HG03457 (cell line): ENCODE results near the gene TMEM95.

ENCODE experiments used
- ATAC-seq: cut with Tn5 transposase; IDR thresholded peaks from one replicate; pipeline ENCODE4 v1.9.1; 2021; ENCODE audit warnings: moderate number of reproducible peaks; ENCODE audit not compliant: unreplicated experiment

Gene TMEM95

GRCh38 chr17:7374353-7374752 lies 19.4 kb downstream of the TMEM95 start:
- no peak for ATAC-seq

DNA sequence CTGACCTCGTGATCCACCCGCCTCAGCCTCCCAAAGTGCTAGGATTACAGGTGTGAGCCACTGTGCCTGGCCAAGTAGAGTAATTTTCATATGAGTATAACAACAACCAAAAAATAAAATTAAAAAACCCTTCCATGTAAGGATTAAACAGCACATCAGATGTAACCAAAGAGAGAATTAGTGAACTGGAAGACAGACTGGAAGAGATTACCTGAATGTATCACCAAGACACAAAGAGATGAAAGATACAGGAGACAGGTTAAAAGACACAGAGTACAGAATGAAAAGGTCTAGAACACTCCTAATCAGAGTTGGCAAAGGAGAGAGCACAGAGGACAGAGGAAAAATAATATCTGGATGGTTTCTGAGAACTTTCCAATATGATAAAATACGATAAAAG lies 24.2 kb downstream of the TMEM95 start:
- no peak for ATAC-seq

DNA sequence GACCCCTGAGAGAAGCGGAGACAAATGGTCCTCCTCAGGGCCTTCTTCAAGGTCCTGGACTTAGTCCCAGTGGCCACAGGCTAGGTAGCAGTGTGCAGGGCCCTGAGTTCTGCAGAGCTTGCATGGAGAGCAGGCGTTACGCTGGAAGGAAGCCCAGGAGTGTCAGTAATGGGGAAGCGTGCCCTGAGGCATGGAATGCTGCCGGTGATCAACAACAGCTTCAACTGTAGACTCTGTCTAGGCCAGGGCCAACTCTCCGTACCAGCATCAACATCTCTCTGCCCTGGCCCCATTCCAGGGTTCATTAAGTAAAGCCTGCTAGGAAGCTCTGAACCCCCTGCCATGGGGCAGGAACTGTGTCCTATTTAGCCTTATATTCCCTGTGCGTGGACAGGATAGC lies 25.4 kb downstream of the TMEM95 start:
- ATAC-seq: no peak

- no peak for ATAC-seq
These were observed 26.1 kb downstream of the TMEM95 start, which contains the start of gene TNK1 for GRCh38 chr17:7380855-7381683. TSS of gene TNK1 (plus strand) at chr17:7381089. CDS start at chr17:7382927, 1,838 bp downstream.

GRCh38 chr17:7382901-7383300 lies 27.9 kb downstream of the TMEM95 start:
- ATAC-seq: no peak

- no peak for ATAC-seq
These were observed 28.4 kb downstream of the TMEM95 start for GRCh38 chr17:7383371-7383741.

DNA sequence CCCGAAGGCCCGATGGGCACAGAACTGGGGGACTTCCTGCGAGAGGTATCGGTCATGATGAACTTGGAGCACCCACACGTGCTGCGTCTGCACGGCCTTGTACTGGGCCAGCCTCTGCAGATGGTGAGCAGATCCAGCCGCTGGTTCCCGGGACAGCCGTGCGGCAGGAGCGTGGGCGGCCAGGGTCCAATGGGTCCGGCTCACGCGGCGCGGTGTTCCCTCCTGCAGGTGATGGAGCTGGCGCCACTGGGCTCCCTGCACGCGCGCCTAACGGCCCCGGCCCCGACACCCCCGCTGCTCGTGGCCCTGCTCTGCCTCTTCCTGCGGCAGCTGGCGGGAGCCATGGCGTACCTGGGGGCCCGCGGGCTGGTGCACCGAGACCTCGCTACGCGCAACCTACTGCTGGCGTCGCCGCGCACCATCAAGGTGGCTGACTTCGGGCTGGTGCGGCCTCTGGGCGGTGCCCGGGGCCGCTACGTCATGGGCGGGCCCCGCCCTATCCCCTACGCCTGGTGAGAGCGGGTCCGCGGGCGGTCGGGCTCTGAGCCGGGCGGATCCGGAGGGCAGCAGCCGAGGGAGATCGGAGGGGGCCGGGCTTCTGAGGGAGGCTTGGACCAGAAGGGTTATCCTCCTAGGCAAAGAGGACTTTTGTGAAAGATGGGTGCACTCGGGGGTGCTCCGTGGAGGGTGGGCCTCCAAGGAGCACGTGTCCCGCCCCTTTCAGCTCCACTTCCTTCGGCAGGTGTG lies 29.0 kb downstream of the TMEM95 start:
- no peak for ATAC-seq

- no peak for ATAC-seq
These were observed 29.6 kb downstream of the TMEM95 start for GRCh38 chr17:7384489-7385081.

DNA sequence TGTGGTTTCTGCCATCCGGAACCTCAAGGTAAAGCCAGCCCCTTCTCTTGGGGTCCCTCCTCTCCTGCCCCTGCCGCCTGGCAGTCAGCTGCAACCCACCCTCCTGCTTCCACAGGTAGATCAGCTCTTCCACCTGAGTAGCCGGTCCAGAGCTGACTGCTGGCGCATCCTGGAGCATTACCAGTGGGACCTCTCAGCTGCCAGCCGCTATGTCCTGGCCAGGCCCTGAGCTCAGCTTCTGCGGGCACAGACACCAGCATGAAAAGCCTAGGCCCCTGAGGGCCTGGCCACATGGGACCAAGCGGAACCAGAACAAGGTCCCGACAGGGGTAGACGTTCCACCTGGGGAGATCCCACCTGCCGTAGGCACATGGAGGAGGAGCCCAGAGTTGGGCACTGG lies 33.9 kb downstream of the TMEM95 start:
- ATAC-seq: no peak

DNA sequence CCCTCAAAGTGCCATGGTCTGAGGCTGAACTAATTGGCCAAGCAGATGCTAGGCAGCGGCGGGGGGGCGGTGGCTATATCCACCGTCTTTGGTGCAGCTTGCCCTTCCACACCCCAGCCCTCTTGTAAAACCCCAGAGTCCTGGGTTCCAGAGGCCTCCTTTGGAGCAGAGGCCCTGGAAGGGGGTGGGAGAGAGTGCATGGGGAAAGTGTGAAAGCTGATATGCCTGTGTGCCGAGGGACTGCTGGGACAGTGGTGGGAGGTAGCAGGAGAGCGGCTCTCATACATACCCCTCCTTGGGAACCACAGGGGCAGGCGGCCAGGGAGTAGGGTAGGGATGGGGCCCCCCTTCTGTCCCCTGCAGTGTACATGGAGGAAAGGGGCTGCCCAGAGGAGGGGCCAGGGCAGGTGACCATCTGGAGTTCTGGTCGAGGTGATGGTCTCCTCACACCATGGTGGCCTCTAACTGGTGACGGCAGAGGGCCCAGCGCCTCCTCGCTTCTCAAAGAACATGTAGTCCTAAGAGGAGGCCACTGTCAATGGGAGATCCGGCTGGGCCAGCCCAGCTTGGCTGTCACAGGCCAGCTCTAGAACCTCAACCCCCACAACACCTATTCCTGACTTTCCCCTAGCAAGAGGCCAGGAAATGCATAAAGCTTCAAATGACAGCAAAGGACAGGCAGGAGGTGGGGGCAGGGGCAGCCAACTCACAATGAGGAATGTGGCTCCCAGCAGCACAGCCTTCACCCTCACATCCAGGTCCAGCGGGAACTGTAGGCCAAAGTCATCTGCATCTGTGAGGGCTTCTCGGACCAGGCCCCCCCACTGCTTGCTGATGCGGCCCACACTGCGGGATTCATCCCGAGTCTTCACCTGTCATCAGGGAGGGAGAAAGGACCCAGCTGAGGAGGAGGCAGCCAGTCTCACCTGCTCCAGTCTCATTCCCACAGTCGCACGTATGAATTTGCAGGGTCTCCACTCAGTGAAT lies 35.3 kb downstream of the TMEM95 start:
- no peak for ATAC-seq

- ATAC-seq: no peak
These were observed 36.4 kb downstream of the TMEM95 start for GRCh38 chr17:7391307-7391706.

DNA sequence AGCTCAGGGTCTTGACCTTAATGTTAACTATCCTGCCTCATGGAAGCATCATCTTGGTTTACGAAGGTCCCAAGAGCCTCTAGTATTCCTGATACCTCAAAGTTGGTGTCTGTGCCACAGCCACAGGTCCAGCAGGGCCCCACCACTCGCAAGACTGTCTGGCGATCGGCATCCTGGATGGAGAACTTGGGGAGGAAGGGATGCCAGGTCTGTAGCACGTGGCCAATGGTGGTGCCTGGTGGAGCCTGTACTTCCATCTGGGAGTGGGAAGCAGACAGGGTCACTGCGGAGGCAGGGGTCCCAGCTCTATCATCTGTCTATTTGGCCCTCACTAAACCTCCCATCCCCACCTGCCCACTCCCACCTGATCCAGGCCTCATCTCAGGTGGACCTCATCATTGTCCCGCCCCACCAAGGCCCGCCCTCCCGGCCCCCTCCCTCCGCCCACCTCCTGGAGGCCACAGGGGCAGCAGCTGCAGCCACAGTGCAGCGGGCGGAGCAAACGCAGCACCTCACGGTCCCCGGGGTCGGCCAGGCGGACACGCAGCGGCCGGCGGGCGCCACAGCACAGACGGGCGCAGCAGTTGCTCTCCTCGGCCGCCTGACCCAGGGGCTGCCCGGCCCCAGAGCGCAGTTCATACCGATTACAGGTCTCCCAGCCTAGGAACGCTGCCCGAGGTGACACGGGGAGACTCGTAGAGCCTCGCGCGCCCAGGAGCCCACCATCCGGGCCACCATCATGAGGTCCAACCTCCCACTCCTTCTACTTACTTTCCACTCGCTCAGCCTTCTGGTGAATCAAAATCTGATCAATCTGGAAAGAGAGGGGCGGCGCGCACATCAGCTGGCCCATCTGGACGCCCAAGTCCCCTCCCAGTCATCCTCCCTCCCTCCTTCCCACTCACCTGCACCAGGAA lies 38.0 kb downstream of the TMEM95 start:
- ATAC-seq: no peak

DNA sequence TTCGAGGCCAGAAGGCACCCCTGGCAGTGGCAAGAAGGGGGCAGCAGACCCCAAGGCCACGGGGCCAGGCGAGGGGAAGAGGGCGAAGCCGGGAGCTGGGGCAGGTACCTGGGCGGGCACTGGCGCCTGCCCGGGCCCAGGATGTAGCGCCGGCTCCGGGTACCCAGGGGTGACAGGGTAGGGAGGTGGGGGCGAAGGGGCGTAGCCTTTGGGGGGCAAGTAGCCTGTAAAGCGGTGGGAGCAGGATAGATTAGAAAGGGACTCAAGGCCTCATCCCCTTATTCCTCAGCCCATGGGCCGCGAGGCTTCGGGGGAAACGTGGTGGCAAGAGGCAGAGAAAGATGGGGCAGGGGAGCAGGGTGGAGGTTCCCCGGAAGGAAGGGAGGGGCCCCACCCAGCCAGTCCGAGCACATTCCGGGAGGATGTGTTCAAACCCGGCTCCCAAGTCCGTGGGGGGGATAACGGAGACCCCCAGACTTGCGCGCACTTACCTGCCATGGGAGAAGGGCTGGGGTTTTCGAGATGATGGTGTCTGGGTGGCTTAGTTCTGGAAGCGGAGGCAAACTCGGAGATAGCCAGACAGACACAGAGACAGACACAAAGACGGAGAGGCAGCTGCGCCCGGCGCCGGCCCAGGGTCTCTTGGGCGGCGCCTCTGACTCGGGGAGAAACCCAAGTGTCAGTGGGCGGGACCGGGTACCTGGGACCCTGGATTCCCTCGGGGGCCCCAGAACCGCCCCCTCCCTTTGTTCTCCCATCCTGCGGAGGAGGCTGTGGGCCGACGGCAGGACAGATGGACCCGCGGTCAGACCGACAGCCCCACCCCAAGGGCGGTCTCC lies 38.9 kb downstream of the TMEM95 start:
- ATAC-seq: no peak

DNA sequence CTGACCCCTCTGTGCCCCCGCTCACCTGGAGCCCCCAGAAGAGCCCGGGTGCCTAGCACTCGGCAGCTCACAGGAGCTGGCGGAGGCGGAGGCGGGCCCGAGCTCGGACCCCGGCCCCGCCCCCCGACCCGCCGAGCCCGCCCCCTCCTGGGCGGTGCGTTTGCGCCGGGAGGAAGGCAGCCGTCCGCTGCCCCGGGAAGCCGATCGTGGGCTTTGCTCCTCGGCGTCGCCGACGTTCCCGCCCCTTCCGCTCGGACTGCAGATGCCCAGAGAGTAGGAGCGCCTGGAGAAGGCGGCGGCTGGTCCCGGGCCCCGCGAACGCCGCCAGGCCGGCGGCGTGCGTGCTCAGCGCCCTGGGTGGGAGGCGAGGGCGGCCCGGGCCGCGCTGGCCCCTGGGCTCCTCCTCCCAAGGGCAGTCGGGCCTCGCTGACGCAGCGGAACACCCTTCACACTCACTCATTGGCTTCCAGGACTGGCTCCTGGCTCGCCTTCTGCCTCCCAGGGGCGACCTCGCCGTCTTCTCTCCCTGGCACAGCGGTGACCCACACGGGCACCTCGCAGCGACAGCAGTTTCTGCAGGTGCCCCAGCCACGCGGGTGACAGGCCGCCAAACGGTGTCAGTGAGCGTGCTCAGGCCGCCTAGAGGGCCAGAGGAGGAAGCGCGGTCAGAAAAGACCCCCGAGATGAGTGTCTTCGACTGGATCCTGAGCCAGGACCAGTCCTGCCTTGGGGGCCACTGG lies 39.7 kb downstream of the TMEM95 start, which contains the start of gene PLSCR3:
TSS of gene PLSCR3 (minus strand) at position 74 of the 740 bp plus-strand sequence. CDS start 415 bp downstream, outside the sequence.
- ATAC-seq: no peak

- no peak for ATAC-seq
These were observed 41.2 kb downstream of the TMEM95 start for GRCh38 chr17:7396147-7396546.

DNA sequence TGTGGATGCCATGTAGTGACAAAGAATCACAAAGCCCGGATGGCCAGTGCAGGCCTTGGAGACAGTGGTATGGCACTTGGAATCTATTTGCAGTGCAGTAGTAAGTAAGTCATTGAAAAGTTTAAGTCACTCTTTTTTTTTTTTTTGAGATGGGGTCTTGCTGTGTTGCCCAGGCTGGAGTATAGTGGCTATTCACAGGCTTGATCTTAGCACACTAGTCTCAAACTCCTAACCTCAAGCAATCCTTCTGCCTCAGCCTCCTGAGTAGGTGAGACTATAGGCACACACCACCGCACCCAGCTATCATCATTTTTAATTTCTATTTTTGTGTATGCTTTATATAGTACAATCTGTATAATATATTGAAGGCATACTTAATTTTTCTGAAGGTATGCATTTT lies 43.7 kb downstream of the TMEM95 start:
- ATAC-seq: no peak

GRCh38 chr17:7403043-7403726 lies 48.2 kb downstream of the TMEM95 start:
- ATAC-seq: no peak

DNA sequence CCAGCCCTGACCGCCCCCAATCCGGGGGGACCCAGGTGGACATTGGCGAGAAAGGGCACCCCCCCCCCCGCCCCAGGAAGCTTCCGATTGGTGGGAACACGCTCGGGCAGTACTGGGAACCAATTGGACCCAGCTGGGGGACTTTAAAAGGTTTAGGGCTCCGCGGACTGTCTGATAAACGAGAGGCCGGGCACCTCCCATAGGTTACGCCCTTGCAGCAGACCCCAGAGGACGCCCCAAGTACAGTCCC lies 48.7 kb downstream of the TMEM95 start:
- ATAC-seq: no peak
